Activated naive CD4-positive, alpha-beta T cell treated with anti-CD3 and anti-CD28 coated beads, Interleukin-2, amount 50 U/mL, for 72 hours (primary cell): ENCODE results near the gene ZNF740. TPM values are rescaled to one million over a fixed set of nuclear protein-coding genes. Genes with fewer than 3 reads are reported as not detected.

Source experiments
- ATAC-seq, 2 donors: fragments of 150-1000 bp; cut with Tn5 transposase; 2 replicates each; pipeline ENCODE4 v1.10.0; 2021; ENCODE audit warnings: mild to moderate bottlenecking in 2 of 2, moderate library complexity in 2 of 2
- DNase-seq, 2 donors: peaks; one replicate each; pipeline ENCODE4 v3.0.0; 2021 to 2022; ENCODE audit warnings: low spot score in 2 of 2
- H3K27ac Mint-ChIP-seq, 2 donors: one replicate each; pipeline ENCODE4 v1.8.0; 2022; ENCODE audit warnings: mild to moderate bottlenecking in 2 of 2, mixed read lengths in 2 of 2
- H3K36me3 Mint-ChIP-seq, 2 donors: one replicate each; pipeline ENCODE4 v1.8.0; 2022; ENCODE audit warnings: mixed read lengths in 2 of 2
- H3K9me3 Mint-ChIP-seq, 2 donors: one replicate each; pipeline ENCODE4 v1.8.0; 2022; ENCODE audit warnings: mixed read lengths in 2 of 2
- total RNA-seq, 2 donors: library from RNA; stranded (reverse); gene quantifications; one replicate each; pipeline ENCODE4 v1.2.3, GENCODE V29; 2022

ZNF740 gene
- total RNA-seq, 2 donors from 2014 or later, result 36.8 to 43.2 TPM

- H3K27ac Mint-ChIP-seq, result no peak overlapping the region
- no peaks in the 10 kb centered on the region for H3K36me3 Mint-ChIP-seq
- no peaks in the 10 kb centered on the region for H3K9me3 Mint-ChIP-seq
- DNase-seq (no peak), ATAC-seq (no peak)
These were observed 61.3 kb downstream of the ZNF740 start for GRCh38 chr12:53241623-53242412.

- DNase-seq, result no peak
- no peaks in the 10 kb centered on the region for H3K36me3 Mint-ChIP-seq
- no peaks in the 10 kb centered on the region for H3K9me3 Mint-ChIP-seq
- H3K27ac Mint-ChIP-seq, result no peak overlapping the region
- ATAC-seq, result no peak
These were observed 63.8 kb downstream of the ZNF740 start for GRCh38 chr12:53244337-53244736.

Other genes with a start within 250 kb of the ZNF740 start
- gene KRT18, start 231.6 kb upstream of the ZNF740 start, total RNA-seq, result 1 to 10 TPM; 7.7 to 8.5 TPM
- gene EIF4B, start 174.3 kb upstream of the ZNF740 start, total RNA-seq, result 1,000 to 10,000 TPM in 1 of 2 donors, 100 to 1,000 TPM in 1; 637 to 1,013 TPM
- 1 to 10 TPM; 1.2 to 2.1 TPM for gene TNS2, start 130.7 kb upstream of the ZNF740 start, total RNA-seq
- 10 to 100 TPM; 19.2 to 22.2 TPM for gene SPRYD3, start 101.3 kb upstream of the ZNF740 start, total RNA-seq
- 1 to 10 TPM; 1.5 to 3.6 TPM for gene IGFBP6, start 83.1 kb upstream of the ZNF740 start, total RNA-seq
- under 1 TPM; 0.35 to 0.59 TPM for gene SOAT2, start 77.2 kb upstream of the ZNF740 start, total RNA-seq
- gene CSAD, start 203 bp downstream of the ZNF740 start, total RNA-seq, result 10 to 100 TPM; 24.4 to 55.8 TPM
- gene ITGB7, start 26.5 kb downstream of the ZNF740 start, total RNA-seq, result 10 to 100 TPM; 71.4 to 76.3 TPM
- gene RARG, start 51.5 kb downstream of the ZNF740 start, total RNA-seq, result 10 to 100 TPM; 15.5 to 23.5 TPM
- gene ESPL1, start 87.6 kb downstream of the ZNF740 start, total RNA-seq, result 10 to 100 TPM; 32.8 to 76.3 TPM
- 100 to 1,000 TPM; 334 to 355 TPM for gene PFDN5, start 114.8 kb downstream of the ZNF740 start, total RNA-seq
- 10 to 100 TPM; 63.8 to 91.5 TPM for gene MYG1, start 119.0 kb downstream of the ZNF740 start, total RNA-seq
- 10 to 100 TPM; 52.3 to 83.5 TPM for gene AAAS, start 140.9 kb downstream of the ZNF740 start, total RNA-seq
- gene SP7, start 155.6 kb downstream of the ZNF740 start, total RNA-seq, result not detected
- gene SP1, start 199.5 kb downstream of the ZNF740 start, total RNA-seq, result 100 to 1,000 TPM in 1 of 2 donors, 10 to 100 TPM in 1; 86.0 to 156 TPM
- gene AMHR2, start 243.1 kb downstream of the ZNF740 start, total RNA-seq, result under 1 TPM in 1 of 2 donors, not detected in 1; 0.25 TPM